ENCODE results near the gene PRPF8. TPM values are rescaled to one million over a fixed set of nuclear protein-coding genes. Genes with fewer than 3 reads are reported as not detected.

The PRPF8 gene
- total RNA-seq, 3 donors from 2014 or later: 173 to 183 (median 176) TPM

GRCh38 chr17:1718362-1719165 is 33.9 kb upstream of the PRPF8 start:
- no peak for DNase-seq (ENCODE audit: low spot score in 2 of 2)
- Histone ChIP-seq H3K4me3 (no peak overlapping the region), H3K36me3 (no peaks in the 10 kb centered on the region), H3K9me3 (no peaks in the 10 kb centered on the region), H3K4me1 (peaks cover 10 to 12% of the 10 kb centered on the region in 2 donors), H3K27me3 (no peaks in the 10 kb centered on the region), H3K27ac (peak overlapping the region; percentile 98 to 100)
- no peak for TF ChIP-seq POLR2AphosphoS5 (IDR thresholded peaks at IDR 0.05)
- TF ChIP-seq POLR2A (IDR thresholded peaks at IDR 0.05): no peak
- TF ChIP-seq CTCF (IDR thresholded peaks at IDR 0.05): no peak
- intact Hi-C loops (cut with DNase I; ENCODE audit: low total_unique reads): no loop called here

DNA sequence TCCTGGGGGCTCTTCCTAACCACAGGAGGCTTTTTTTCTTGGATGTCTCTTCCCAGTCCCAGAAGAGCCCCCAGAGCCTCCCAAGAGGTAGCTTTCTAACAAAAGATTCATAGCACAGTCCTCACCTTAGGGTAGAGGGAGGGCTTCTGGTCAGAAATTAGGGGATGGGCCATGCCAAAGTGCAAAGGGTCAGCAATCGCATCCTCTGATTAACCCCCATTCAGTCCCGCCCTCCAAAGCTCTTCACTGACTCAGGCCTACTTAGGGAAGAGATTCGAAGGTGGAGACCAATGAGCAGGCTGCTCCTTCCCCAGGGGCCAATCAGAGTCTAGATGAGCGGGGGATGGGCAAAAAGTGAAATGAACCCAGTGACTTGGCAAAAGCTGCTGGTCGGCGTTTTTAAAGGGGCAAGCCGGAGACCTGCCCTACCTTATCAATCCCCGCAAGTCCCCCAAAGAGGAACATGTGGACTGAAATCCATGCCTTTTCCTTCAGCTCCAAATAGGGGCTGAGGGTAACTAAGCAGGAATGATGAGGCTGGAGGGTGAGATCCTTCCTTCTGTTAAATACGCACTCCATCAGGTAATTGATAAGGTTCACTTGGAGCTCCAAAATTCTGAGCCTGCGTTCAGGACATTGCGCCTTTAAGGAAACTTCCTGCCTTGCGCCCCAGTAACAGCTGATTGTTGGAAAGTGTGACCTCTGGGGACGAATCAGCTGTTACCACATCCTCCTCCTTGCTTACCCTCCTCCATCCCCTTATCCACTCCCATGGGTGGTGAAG is 32.4 kb upstream of the PRPF8 start:
- Histone ChIP-seq H3K36me3 (no peaks in the 10 kb centered on the region), H3K27ac (peak overlapping the region; percentile 98 to 100), H3K4me3 (peak overlapping the region; percentile 58 to 96 (median 87)), H3K9me3 (no peaks in the 10 kb centered on the region), H3K27me3 (no peaks in the 10 kb centered on the region), H3K4me1 (peaks cover 11 to 13% of the 10 kb centered on the region in 2 donors)
- no peak for TF ChIP-seq CTCF (IDR thresholded peaks at IDR 0.05)
- TF ChIP-seq POLR2AphosphoS5 (IDR thresholded peaks at IDR 0.05): peak; percentile 75 to 87 (median 82)
- intact Hi-C loops (cut with DNase I; ENCODE audit: low total_unique reads): loop anchor here (1.0 kb wide), 1 partner anchor 43 kb away; no protein-coding TSS in a partner anchor
- peak; percentile 85 to 95 for DNase-seq (ENCODE audit: low spot score in 2 of 2)

DNA sequence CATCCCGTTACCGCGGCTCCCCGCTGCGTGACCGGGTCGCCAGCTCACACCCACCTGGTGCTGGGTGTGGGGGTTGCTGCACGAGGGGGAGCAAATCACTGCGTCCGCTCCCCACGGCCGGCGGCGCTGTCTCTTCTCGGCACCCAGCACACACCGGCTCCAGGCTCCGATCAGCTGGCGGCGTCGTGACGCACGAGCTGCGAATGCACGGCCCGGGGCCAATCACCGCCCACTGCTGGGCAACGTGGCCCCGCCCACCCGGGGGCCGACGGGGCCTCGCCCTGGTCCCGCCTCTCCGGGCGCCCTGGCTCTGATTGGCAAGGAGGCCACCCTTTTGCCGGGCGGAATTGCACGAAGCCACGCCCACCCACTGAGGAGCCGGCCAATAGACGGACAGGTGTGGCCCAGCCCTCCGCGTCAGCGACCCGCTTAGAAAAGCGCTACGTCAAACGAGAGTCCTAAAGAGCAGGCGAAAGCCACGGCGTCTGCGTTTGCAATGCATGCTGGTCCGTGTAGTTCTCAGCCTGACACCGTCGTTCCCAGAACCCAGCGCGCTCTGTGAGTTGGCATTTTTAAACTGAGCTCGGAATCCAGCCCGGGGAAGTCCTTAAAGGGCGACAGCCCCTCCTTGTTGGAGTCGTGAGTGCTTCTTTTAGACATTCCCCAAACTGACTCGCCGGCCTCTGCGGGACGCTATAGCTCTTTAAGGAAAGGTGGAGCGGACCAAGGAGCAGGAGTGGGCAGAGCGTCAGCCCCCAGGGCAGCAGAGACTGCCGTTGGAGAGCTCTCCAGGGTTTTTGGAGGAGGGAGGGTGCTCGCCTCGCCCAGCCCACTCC is 31.6 kb upstream of the PRPF8 start:
- H3K27me3 ChIP-seq: no peaks in the 10 kb centered on the region
- peak overlapping the region; percentile 87 to 100 (median 96) for H3K4me3 ChIP-seq
- peak overlapping the region; percentile 98 to 100 for H3K27ac ChIP-seq
- no peaks in the 10 kb centered on the region for H3K36me3 ChIP-seq
- no peaks in the 10 kb centered on the region for H3K9me3 ChIP-seq
- intact Hi-C loops (cut with DNase I; ENCODE audit: low total_unique reads): loop anchor here (1.0 kb wide), 1 partner anchor 42 kb away; no protein-coding TSS in a partner anchor
- peak; percentile 100 for DNase-seq (ENCODE audit: low spot score in 2 of 2)
- H3K4me1 ChIP-seq: peaks cover 11 to 13% of the 10 kb centered on the region in 2 donors
- TF ChIP-seq CTCF (IDR thresholded peaks at IDR 0.05) (peak in 1 of 3 donors; percentile 25), POLR2A (IDR thresholded peaks at IDR 0.05) (peak; percentile 88), POLR2AphosphoS5 (IDR thresholded peaks at IDR 0.05) (peak; percentile 88 to 99 (median 93))

- intact Hi-C loops (cut with DNase I; ENCODE audit: low total_unique reads): loop anchor here (1.0 kb wide), 1 partner anchor 41 kb away; no protein-coding TSS in a partner anchor
- Histone ChIP-seq H3K36me3 (no peaks in the 10 kb centered on the region), H3K4me1 (peaks cover 11 to 16% of the 10 kb centered on the region in 2 donors)
These were observed 31.1 kb upstream of the PRPF8 start for GRCh38 chr17:1715803-1716075.

More at GRCh38 chr17:1715803-1716075, 31.1 kb upstream of the PRPF8 start:
- TF ChIP-seq POLR2A (IDR thresholded peaks at IDR 0.05) (no peak), CTCF (IDR thresholded peaks at IDR 0.05) (no peak), POLR2AphosphoS5 (IDR thresholded peaks at IDR 0.05) (no peak)
- no peak for DNase-seq (ENCODE audit: low spot score in 2 of 2)
- H3K4me3 ChIP-seq: peak overlapping the region; percentile 87 to 100 (median 96)
- H3K9me3 ChIP-seq: no peaks in the 10 kb centered on the region
- H3K27me3 ChIP-seq: no peaks in the 10 kb centered on the region
- peak overlapping the region; percentile 98 to 100 for H3K27ac ChIP-seq
